HepG2 (cell line): ENCODE data around the gene ZNF213. TPM values are rescaled to one million over a fixed set of nuclear protein-coding genes. Genes with fewer than 3 reads are reported as not detected.
A peak's percentile ranks its signal among the peaks of the same experiment; 100 is the strongest.

ENCODE experiments used
- ARID2 ChIP-seq: sonication (generic); formaldehyde crosslinking; IDR thresholded peaks from 2 replicates; pipeline ENCODE4 v1.8.1; 2022; ENCODE audit warnings: mild to moderate bottlenecking, missing genetic modification reagents, borderline replicate concordance
- GLI4 ChIP-seq: sonication (generic); formaldehyde crosslinking; IDR thresholded peaks from 2 replicates; pipeline ENCODE4 v1.5.1; 2020; ENCODE audit warnings: missing genetic modification reagents, mild to moderate bottlenecking, moderate library complexity, borderline replicate concordance
- GPN1 ChIP-seq: sonication (generic); formaldehyde crosslinking; IDR thresholded peaks from 2 replicates; pipeline ENCODE4 v1.5.1; 2020; ENCODE audit warnings: missing genetic modification reagents, borderline replicate concordance
- HNRNPL ChIP-seq: fragments of 200-400 bp; formaldehyde crosslinking; IDR thresholded peaks from 2 replicates; pipeline ENCODE4 v1.6.1; 2017; ENCODE audit warnings: mild to moderate bottlenecking, low read depth, low read length
- ISL2 ChIP-seq: sonication (generic); formaldehyde crosslinking; IDR thresholded peaks from 2 replicates; pipeline ENCODE4 v1.5.0; 2020; ENCODE audit warnings: missing genetic modification reagents
- MAFF ChIP-seq: IDR thresholded peaks from 2 replicates; pipeline ENCODE4 v1.6.1; 2011; ENCODE audit warnings: low read depth, low read length, improper control_type of control experiment
- MATR3 ChIP-seq: sonication (generic); formaldehyde crosslinking; IDR thresholded peaks from 2 replicates; pipeline ENCODE4 v1.4.0; 2020; ENCODE audit warnings: missing genetic modification reagents
- MEIS1 ChIP-seq: sonication (generic); formaldehyde crosslinking; IDR thresholded peaks from 2 replicates; pipeline ENCODE4 v1.9.0; 2021; ENCODE audit warnings: mild to moderate bottlenecking, missing genetic modification reagents, moderate library complexity, borderline replicate concordance
- MLLT10 ChIP-seq: sonication (generic); formaldehyde crosslinking; IDR thresholded peaks from 2 replicates; pipeline ENCODE4 v1.4.0; 2020; ENCODE audit warnings: missing genetic modification reagents
- SIN3B ChIP-seq: fragments of 150-350 bp; IDR thresholded peaks from 2 replicates; pipeline ENCODE4 v1.6.1; 2014; ENCODE audit warnings: low read length
- SIX1 ChIP-seq: sonication (generic); formaldehyde crosslinking; IDR thresholded peaks from 2 replicates; pipeline ENCODE4 v1.4.0; 2020; ENCODE audit warnings: missing genetic modification reagents, borderline replicate concordance
- SNRNP70 ChIP-seq: fragments of 200-400 bp; formaldehyde crosslinking; IDR thresholded peaks from 2 replicates; pipeline ENCODE4 v1.6.1; 2017; ENCODE audit warnings: mild to moderate bottlenecking, low read depth, low read length, moderate library complexity
- SUZ12 ChIP-seq: fragments of 150-350 bp; IDR thresholded peaks from 2 replicates; pipeline ENCODE4 v1.6.1; 2014; ENCODE audit warnings: low read depth, low read length
- ZFYVE20 ChIP-seq: sonication (generic); formaldehyde crosslinking; IDR thresholded peaks from 2 replicates; pipeline ENCODE4 v1.8.0; 2023; ENCODE audit warnings: low read depth, mild to moderate bottlenecking, moderate library complexity, missing genetic modification reagents, borderline replicate concordance
- ZNF225 ChIP-seq: sonication (generic); formaldehyde crosslinking; IDR thresholded peaks from 2 replicates; pipeline ENCODE4 v1.4.0; 2020; ENCODE audit warnings: mild to moderate bottlenecking, missing genetic modification reagents
- polyA plus RNA-seq, 8 experiments: library from polyadenylated mRNA; depleted of rRNA in 3 of 8; stranded (reverse) in 7 of 8; unstranded in 1 of 8; fragments of >200 nt; fragmentation: Illumina TruSeq in 4 of 8; extraction: Trizol in 4 of 8; gene quantifications; 2 replicates each; pipeline versions ENCODE4 v1.2.1 to v1.2.3, GENCODE V29; 2011 to 2016; ENCODE audit warnings: low read depth in 4 of 8, missing spikeins in 1 of 8, mixed read lengths in 1 of 8; ENCODE audit not compliant: insufficient read depth in 1 of 8
- total RNA-seq, 5 experiments: library from RNA; depleted of rRNA; stranded (reverse); fragments of >200 nt; fragmentation: Illumina TruSeq; extraction: Trizol; gene quantifications; 2 replicates each; pipeline ENCODE4 v1.2.3, GENCODE V29; 2016; ENCODE audit warnings: low read depth in 1 of 5
- TF ChIP-seq, protein P1 (sequence below): sonication (generic); formaldehyde crosslinking; IDR thresholded peaks from 2 replicates; pipeline ENCODE4 v1.4.0; 2020; ENCODE audit warnings: missing genetic modification reagents
- TF ChIP-seq, protein P2 (sequence below): sonication (generic); formaldehyde crosslinking; IDR thresholded peaks from 2 replicates; pipeline ENCODE4 v1.4.0; 2020; ENCODE audit warnings: missing genetic modification reagents, borderline replicate concordance
- TF ChIP-seq, protein P3 (sequence below): sonication (generic); formaldehyde crosslinking; IDR thresholded peaks from 2 replicates; pipeline ENCODE4 v1.4.0; 2020; ENCODE audit warnings: missing genetic modification reagents
- TF ChIP-seq, protein P4 (sequence below): sonication (generic); formaldehyde crosslinking; IDR thresholded peaks from 2 replicates; pipeline ENCODE4 v1.8.1; 2023; ENCODE audit warnings: missing genetic modification reagents, mild to moderate bottlenecking, borderline replicate concordance
- TF ChIP-seq, protein P5 (sequence below): sonication (generic); formaldehyde crosslinking; IDR thresholded peaks from 2 replicates; pipeline ENCODE4 v1.8.1; 2023; ENCODE audit warnings: mild to moderate bottlenecking, missing genetic modification reagents

ZNF213 gene
- total and polyA plus RNA-seq, 2 of the 13 experiments (the other 11 are each of a cell fraction or from before 2014, with no cell fraction given): 0.59 to 0.97 TPM

DNA sequence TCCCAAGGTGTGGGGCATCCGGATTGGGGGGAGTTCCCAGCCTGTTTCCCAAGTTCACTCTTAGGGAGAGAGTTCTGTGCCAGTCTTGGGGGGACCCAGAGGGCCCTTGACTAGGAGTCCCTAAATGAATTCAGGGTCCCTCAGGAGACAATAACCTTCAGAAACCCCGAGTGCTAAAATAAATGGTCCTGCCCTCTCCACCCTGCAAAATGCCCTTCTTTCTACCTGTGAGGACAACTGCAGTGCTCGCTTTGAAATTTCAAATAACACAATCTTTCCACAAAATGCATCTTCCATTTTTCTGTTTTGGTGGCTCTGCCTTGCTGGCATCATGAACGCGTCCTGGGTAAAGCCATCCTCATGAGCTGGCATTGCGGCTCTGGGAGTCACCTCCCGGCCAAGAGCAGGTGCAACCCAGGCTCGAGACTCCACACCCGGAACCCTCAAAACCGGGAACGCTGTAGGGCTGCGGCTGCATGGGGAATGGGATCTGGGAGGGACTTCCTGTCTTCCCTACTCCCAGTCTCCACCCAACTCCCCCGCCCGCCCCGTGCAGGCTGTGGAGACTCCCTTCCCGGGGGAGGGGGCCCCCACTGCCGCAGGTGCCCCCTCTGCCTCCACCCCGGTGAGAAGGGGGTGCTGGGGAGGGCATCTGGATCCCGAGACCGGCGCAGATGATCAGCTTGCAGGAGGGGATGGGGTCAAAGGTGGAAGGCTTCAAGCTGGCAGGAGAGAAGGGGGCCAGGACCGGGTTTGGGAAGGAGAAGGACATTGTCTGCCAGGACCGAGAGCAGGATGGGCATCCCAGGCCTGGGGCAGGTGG, 22.6 kb upstream of the ZNF213 start, which contains the start of gene ZNF205 (continued):
- TF ChIP-seq, protein P1, sequence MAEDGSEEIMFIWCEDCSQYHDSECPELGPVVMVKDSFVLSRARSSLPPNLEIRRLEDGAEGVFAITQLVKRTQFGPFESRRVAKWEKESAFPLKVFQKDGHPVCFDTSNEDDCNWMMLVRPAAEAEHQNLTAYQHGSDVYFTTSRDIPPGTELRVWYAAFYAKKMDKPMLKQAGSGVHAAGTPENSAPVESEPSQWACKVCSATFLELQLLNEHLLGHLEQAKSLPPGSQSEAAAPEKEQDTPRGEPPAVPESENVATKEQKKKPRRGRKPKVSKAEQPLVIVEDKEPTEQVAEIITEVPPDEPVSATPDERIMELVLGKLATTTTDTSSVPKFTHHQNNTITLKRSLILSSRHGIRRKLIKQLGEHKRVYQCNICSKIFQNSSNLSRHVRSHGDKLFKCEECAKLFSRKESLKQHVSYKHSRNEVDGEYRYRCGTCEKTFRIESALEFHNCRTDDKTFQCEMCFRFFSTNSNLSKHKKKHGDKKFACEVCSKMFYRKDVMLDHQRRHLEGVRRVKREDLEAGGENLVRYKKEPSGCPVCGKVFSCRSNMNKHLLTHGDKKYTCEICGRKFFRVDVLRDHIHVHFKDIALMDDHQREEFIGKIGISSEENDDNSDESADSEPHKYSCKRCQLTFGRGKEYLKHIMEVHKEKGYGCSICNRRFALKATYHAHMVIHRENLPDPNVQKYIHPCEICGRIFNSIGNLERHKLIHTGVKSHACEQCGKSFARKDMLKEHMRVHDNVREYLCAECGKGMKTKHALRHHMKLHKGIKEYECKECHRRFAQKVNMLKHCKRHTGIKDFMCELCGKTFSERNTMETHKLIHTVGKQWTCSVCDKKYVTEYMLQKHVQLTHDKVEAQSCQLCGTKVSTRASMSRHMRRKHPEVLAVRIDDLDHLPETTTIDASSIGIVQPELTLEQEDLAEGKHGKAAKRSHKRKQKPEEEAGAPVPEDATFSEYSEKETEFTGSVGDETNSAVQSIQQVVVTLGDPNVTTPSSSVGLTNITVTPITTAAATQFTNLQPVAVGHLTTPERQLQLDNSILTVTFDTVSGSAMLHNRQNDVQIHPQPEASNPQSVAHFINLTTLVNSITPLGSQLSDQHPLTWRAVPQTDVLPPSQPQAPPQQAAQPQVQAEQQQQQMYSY (CRISPR knock-in tag): no peak
- TF ChIP-seq SNRNP70 (no peak), SUZ12 (no peak), MLLT10 (CRISPR knock-in tag) (no peak), ISL2 (CRISPR knock-in tag) (no peak; the same call in 1 of the 2 replicates), SIX1 (no peak), ZNF225 (no peak), GLI4 (CRISPR knock-in tag) (no peak), MAFF (no peak), SIN3B (peak; percentile 88), ARID2 (CRISPR knock-in tag) (no peak), GPN1 (CRISPR knock-in tag) (no peak), MEIS1 (CRISPR knock-in tag) (peak; percentile 79; the same call in 1 of the 2 replicates), MATR3 (CRISPR knock-in tag) (no peak), ZFYVE20 (no peak), HNRNPL (0 out of 2 replicates have a peak, but pooled peaks have one; percentile 73)
- TF ChIP-seq, protein P2, sequence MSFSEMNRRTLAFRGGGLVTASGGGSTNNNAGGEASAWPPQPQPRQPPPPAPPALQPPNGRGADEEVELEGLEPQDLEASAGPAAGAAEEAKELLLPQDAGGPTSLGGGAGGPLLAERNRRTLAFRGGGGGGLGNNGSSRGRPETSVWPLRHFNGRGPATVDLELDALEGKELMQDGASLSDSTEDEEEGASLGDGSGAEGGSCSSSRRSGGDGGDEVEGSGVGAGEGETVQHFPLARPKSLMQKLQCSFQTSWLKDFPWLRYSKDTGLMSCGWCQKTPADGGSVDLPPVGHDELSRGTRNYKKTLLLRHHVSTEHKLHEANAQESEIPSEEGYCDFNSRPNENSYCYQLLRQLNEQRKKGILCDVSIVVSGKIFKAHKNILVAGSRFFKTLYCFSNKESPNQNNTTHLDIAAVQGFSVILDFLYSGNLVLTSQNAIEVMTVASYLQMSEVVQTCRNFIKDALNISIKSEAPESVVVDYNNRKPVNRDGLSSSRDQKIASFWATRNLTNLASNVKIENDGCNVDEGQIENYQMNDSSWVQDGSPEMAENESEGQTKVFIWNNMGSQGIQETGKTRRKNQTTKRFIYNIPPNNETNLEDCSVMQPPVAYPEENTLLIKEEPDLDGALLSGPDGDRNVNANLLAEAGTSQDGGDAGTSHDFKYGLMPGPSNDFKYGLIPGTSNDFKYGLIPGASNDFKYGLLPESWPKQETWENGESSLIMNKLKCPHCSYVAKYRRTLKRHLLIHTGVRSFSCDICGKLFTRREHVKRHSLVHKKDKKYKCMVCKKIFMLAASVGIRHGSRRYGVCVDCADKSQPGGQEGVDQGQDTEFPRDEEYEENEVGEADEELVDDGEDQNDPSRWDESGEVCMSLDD (CRISPR knock-in tag): no peak
- TF ChIP-seq, protein P3, sequence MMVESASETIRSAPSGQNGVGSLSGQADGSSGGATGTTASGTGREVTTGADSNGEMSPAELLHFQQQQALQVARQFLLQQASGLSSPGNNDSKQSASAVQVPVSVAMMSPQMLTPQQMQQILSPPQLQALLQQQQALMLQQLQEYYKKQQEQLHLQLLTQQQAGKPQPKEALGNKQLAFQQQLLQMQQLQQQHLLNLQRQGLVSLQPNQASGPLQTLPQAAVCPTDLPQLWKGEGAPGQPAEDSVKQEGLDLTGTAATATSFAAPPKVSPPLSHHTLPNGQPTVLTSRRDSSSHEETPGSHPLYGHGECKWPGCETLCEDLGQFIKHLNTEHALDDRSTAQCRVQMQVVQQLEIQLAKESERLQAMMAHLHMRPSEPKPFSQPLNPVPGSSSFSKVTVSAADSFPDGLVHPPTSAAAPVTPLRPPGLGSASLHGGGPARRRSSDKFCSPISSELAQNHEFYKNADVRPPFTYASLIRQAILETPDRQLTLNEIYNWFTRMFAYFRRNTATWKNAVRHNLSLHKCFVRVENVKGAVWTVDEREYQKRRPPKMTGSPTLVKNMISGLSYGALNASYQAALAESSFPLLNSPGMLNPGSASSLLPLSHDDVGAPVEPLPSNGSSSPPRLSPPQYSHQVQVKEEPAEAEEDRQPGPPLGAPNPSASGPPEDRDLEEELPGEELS (CRISPR knock-in tag): peak; percentile 32; the same call in 1 of the 2 replicates
- TF ChIP-seq, protein P4, sequence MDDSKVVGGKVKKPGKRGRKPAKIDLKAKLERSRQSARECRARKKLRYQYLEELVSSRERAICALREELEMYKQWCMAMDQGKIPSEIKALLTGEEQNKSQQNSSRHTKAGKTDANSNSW: no peak
- TF ChIP-seq, protein P5, sequence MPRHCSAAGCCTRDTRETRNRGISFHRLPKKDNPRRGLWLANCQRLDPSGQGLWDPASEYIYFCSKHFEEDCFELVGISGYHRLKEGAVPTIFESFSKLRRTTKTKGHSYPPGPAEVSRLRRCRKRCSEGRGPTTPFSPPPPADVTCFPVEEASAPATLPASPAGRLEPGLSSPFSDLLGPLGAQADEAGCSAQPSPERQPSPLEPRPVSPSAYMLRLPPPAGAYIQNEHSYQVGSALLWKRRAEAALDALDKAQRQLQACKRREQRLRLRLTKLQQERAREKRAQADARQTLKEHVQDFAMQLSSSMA (CRISPR knock-in tag): no peak
